HG03558 (cell line): ENCODE data around the gene PTS.
"Not testable (repeated sequence)": the region's sequence is repeated elsewhere in the genome, so short reads cannot be mapped to it uniquely, and the experiment has no call there.

ENCODE experiments used
- ATAC-seq: cut with Tn5 transposase; IDR thresholded peaks from one replicate; pipeline ENCODE4 v1.9.1; 2021; ENCODE audit warnings: moderate number of reproducible peaks; ENCODE audit not compliant: unreplicated experiment; ENCODE audit errors: extremely low read depth

PTS gene

GRCh38 chr11:112226062-112226830 lies at the start of gene PTS:
Gene PTS (plus strand): TSS chr11:112226428. CDS start chr11:112226444, 16 bp downstream.
- ATAC-seq: peak; percentile 91

- ATAC-seq: no peak
Observed at GRCh38 chr11:112177589-112177988, 48.6 kb upstream of the PTS start.

GRCh38 chr11:112178428-112178827 lies 47.8 kb upstream of the PTS start:
- no peak for ATAC-seq

DNA sequence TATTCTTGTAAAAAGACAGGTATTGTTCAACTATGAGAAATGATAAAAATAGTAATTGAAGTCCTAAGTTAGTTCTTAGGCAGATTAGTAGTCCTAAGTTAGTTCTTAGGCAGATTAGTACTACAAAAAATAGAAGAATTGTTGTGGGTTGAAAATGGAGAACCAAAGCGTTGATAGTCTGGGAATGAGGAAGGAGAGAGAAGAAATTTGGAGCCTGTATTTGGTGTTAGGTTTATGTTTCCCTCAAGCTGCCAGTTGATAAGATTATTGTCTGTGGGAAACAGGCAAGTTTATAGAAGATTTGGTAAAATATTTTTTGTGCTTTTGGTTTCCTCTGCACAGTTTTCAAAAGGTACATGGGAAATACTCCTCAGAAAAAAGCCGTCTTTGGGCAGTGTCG lies 47.3 kb upstream of the PTS start:
- no peak for ATAC-seq

- peak; percentile 67 for ATAC-seq
Observed at GRCh38 chr11:112179601-112180000, 46.6 kb upstream of the PTS start.

GRCh38 chr11:112182867-112183266 lies 43.4 kb upstream of the PTS start:
- no peak for ATAC-seq

DNA sequence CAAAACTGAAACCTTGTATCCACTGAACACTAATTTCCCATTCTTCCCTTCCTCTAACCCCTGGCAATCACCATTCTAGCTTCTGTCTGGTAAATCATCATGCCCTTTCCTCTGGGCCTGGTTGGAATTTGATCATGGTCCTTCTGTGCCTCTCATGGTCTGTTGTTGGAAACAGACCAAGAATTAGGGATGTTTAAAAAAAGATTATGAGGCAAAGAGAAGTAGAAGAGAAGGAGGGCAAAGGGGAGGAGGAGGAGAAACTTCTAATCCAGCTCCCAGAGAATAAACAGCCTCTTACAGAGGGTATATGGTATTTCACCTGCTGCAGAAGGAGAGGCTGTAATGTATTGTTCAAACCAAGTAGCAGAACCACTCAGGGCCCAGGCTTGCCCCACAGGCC lies 40.3 kb upstream of the PTS start:
- ATAC-seq: no peak

DNA sequence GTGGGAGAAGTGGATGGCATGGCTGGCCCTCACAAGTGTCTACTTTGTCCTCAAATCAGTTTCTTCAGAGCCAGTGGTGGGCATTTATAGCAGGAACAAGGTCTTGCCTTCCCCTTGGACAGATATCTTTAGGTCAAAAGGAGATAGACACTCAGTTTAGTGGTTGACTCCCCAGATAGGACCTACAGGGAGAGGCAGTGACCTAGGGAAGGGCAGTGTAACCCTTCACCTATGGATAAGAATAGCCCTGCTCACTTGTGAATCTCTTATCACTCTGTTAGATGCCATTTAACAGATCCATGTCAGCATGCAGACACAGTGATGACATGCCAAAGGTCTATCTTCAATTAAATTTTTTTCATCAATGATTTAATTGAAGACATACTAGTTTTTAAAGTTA lies 39.9 kb upstream of the PTS start:
- no peak for ATAC-seq

DNA sequence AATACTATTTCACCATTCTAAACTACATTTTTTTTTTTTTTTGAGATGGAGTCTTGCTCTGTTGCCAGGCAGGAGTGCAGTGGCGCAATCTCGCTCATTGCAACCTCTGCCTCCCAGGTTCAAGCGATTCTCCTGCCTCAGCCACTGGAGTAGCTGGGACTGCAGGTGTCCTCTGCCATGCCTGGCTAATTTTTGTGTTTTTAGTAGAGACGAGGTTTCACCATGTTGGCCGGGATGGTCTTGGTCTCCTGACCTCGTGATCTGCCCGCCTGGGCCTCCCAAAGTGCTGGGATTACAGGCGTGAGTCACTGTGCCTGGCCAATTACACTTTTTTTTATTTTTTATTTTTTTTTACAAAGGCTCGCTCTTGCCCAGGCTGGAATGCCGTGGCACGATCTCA lies 31.1 kb upstream of the PTS start:
- not testable (repeated sequence) for ATAC-seq

DNA sequence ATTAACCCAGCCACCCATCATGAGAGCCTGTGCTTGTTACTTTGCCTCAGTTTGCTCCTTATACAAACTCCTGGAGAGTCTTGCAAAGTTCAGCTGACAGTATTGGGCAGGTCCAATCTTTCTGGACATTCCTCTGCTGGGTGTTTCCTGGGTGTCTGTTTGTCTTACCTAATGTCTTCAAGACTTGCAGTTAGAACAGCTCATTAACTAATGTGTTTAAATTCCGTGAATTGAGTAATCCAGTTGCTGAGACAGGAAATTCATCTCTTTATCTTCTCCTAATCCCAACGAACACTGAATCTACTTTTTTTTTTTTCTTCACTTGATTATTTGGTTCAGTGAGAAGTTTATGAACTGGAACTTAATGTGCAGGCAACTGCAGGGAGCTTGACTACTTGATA lies 30.3 kb upstream of the PTS start:
- no peak for ATAC-seq

DNA sequence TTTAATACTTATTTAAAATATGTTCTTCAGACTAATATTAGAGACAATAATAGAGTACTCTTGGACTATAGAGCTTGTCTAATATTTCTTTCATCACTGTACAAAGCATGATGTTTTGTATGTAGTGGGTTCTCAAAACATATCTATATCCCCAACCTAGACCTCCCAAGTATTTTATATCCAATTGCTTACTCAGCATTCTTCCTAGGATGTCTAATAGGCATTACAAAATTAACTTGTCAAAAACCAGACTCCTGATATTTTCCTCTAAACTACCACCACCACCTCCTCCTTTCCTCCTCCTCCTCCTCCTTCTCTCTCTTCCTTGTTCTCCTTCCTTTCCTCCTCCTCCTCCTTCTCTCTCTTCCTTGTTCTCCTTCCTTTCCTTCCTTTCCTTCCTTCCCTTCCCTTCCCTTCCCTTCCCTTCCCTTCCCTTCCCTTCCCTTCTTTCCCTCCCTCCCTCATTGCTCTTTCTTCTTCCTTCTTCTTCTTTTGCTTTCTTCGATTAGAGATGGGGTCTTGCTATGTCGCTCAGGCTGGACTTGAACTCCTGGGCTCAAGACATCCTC lies 29.6 kb upstream of the PTS start:
- ATAC-seq: no peak

DNA sequence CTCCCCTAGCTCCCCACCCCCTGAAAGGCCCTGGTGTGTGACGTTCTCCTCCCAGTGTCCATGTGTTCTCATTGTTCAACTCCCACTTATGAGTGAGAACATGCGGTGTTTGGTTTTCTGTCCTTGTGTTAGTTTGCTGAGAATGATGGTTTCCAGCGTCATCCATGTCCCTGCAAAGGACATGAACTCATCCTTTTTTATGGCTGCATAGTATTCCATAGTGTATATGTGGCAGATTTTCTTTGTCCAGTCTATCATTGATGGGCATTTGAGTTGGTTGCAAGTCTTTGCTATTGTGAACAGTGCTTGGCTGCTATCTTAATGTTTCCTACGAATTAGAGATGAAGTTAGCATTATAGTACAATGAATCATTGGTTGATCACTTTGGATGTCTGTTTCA lies 27.1 kb upstream of the PTS start:
- not testable (repeated sequence) for ATAC-seq

- ATAC-seq: no peak
Observed at GRCh38 chr11:112200252-112200651, 26.0 kb upstream of the PTS start.

- ATAC-seq: no peak
Observed at GRCh38 chr11:112206071-112206470, 20.2 kb upstream of the PTS start.

DNA sequence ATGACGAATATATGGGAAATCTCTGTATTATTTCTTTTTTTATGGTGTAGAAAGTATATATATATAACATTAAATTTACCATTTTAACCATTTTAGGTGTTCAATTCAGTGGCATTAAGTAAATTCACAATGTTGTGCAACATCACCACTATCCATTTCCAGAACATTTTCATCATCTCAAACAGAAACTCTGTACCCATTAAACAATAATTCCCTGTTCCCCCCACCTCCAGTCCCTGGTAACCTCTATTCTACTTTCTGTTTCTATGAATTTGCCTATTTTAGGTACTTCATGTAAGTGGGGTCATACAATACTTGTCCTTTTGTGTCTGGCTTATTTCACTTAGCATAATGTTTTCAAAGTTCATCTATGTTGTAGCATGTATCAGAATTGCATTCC lies 15.3 kb upstream of the PTS start:
- ATAC-seq: no peak

- ATAC-seq: no peak
Observed at GRCh38 chr11:112211536-112211935, 14.7 kb upstream of the PTS start.

DNA sequence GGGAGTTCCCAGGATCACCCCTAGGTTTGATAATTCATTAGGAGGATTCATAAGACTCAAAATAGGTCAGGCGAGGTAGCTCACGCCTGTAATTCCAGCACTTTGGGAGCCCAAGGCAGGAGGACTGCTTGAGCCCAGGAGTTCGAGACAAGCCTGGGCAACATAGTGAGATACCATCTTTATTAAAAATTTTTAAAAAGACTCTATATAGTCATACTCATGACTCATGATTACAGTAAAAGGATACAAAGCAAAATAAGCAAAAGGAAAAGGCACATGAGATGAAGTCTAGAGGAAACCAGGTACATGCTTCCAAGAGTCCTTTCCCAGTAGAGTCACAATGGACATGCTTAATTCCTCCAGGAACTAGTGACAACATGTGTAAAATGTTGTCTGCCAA lies 13.9 kb upstream of the PTS start:
- ATAC-seq: no peak

GRCh38 chr11:112212710-112213109 lies 13.5 kb upstream of the PTS start:
- ATAC-seq: no peak

DNA sequence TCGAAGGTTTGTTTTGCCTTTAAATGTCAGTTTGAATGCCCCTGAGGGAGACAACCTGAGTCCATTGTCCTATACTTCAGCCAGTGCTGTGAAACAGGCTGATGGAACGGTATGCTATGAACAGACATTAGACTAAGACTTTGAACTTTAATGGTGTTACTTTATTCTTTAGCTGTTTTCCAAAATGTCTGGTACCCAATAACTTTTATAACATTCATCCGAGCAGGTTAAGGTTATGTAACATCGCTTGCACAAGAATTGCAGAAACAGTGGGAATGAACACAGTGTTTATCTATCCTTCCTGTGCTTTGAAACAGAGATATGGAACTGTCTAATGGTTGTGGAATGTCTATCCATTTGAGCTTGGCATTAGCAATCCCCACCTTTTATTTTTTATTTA lies 12.5 kb upstream of the PTS start:
- ATAC-seq: no peak

DNA sequence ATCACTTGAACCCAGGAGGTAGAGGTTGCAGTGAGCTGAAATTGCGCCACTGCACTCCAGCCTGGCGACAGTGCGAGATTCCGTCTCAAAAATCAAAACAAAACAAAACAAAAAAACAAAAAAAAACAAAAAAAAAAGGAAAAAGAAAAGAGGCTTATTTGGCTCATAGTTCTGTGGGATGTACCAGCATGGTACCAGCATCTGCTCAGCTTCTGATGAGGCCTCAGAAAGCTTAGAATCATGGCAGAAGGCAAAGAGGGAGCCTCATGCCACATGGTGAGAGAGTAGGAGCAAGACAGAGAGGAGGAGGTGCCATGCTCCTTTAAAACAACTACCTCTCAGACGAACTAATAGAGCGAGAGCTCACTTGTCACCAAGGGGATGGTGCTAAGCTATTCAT lies 10.6 kb upstream of the PTS start:
- ATAC-seq: no peak

- ATAC-seq: no peak
Observed at GRCh38 chr11:112216561-112217105, 9.6 kb upstream of the PTS start.
